Breast epithelium (tissue), 4 donors: ENCODE measurements around the gene ATAD3B. TPM values are rescaled to one million over a fixed set of nuclear protein-coding genes. Genes with fewer than 3 reads are reported as not detected.
"Not testable (repeated sequence)": the region's sequence is repeated elsewhere in the genome, so short reads cannot be mapped to it uniquely, and the experiment has no call there.

ENCODE experiments used
- DNase-seq, 2 donors: peaks; one replicate each; pipeline ENCODE4 v3.0.0-alpha.2; 2019; ENCODE audit warnings: low spot score in 2 of 2
- H3K27ac ChIP-seq, 2 donors: fragments of 200-600 bp; sonication (generic) in 1 of 2; one replicate each; pipeline ENCODE4 v1.5.1; 2016 to 2019; ENCODE audit warnings: mild to moderate bottlenecking in 1 of 2
- H3K27me3 ChIP-seq, 2 donors: fragments of 200-600 bp; sonication (generic) in 1 of 2; one replicate each; pipeline versions ENCODE4 v1.5.1 to v1.6.0; 2017 to 2019; ENCODE audit warnings: control low read depth in 1 of 2, mild to moderate bottlenecking in 1 of 2
- H3K36me3 ChIP-seq: fragments of 200-600 bp; one replicate; pipeline ENCODE4 v1.5.1; 2019
- H3K4me1 ChIP-seq, 2 donors: fragments of 200-600 bp; sonication (generic); one replicate each; pipeline ENCODE4 v1.5.1; 2016 to 2019; ENCODE audit warnings: control low read depth in 1 of 2
- H3K4me3 ChIP-seq, 3 donors: fragments of 200-600 bp; sonication (generic); 1 replicate in 2 of 3; 2 replicates in 1 of 3; pipeline ENCODE4 v1.5.1; 2016 to 2019; ENCODE audit warnings: mild to moderate bottlenecking in 3 of 3, moderate library complexity in 2 of 3
- H3K9me3 ChIP-seq, 2 donors: fragments of 200-600 bp; sonication (generic) in 1 of 2; one replicate each; pipeline ENCODE4 v1.5.1; 2016 to 2019; ENCODE audit warnings: control low read depth in 1 of 2
- CTCF ChIP-seq, 3 donors: fragments of 450-650 bp; IDR thresholded peaks; one replicate each; pipeline ENCODE4 v1.5.1; 2016 to 2017; ENCODE audit warnings: antibody characterized with exemption in 3 of 3, mild to moderate bottlenecking in 3 of 3, moderate library complexity in 3 of 3
- POLR2A ChIP-seq: fragments of 450-650 bp; IDR thresholded peaks from one replicate; pipeline ENCODE4 v1.6.1; 2016; ENCODE audit warnings: antibody characterized with exemption, mild to moderate bottlenecking, moderate library complexity
- POLR2AphosphoS5 ChIP-seq, 3 donors: sonication (generic); formaldehyde crosslinking; IDR thresholded peaks; one replicate each; pipeline ENCODE4 v1.6.1; 2017; ENCODE audit warnings: antibody characterized with exemption in 3 of 3
- intact Hi-C: fragments of 100-400 bp; cut with DNase I; formaldehyde crosslinking; loops from one replicate; pipeline ENCODE4 v1.15.1; 2023; ENCODE audit warnings: low total_unique reads
- total RNA-seq, 3 donors: library from RNA; depleted of rRNA; stranded (reverse); fragments of >200 nt; gene quantifications; one replicate each; pipeline ENCODE4 v1.1.0, GENCODE V29; 2016

Gene ATAD3B
- total RNA-seq, 3 donors from 2014 or later = 9.9 to 22.9 (median 22.4) TPM

DNA sequence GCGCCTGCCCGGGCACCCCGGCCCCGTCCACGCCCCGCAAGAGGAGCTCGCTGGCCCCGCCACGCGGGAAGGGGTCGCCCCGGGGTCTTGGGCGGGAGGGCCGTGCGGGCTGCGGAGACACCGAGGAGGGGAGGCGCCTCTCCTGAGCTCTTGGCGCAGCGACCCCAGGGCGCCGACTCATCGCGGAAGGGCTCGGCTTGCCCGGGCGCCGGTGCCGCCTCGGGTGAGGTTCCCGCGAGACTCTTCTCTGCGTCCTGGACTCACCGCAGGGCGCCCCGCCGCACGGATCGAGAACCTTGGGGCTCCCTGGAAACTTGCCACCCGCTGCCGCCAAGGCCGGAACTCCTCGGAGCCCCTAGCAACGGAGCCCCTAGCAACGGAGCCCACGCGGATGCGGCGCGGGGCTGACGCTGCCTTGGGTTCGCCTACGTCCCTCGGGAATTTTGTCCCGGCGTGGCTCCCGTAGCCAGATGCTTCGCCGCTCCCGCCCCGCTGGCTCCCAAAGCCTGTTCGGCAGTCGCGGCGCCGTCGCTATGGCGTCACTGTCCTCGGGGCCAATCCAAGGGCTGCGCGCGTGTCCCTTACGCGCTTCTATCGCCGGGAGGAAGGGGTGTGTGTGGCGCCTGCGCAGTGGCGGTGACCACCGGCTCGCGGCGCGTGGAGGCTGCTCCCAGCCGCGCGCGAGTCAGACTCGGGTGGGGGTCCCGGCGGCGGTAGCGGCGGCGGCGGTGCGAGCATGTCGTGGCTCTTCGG lies 40.1 kb downstream of the ATAD3B start, which contains the start of gene ATAD3A:
Gene ATAD3A, plus strand, starts transcription at position 630 of the 753 bp plus-strand sequence. Its CDS starts 107 bp downstream, at position 737.
- Histone ChIP-seq H3K27me3 (no peaks in the 10 kb centered on the region), H3K36me3 (no peaks in the 10 kb centered on the region), H3K4me3 (peak within 1 kb of the TSS; percentile 78 to 93 (median 83)), H3K9me3 (no peaks in the 10 kb centered on the region), H3K4me1 (no peaks in the 10 kb centered on the region), H3K27ac (peak within 1 kb of the TSS; percentile 95 to 96)
- intact Hi-C loops = no loop called here
- TF ChIP-seq POLR2AphosphoS5 (IDR thresholded peaks at IDR 0.05) (peak; percentile 92 to 93 (median 93)), POLR2A (no peak)
- peak; percentile 96 to 98 for DNase-seq

- intact Hi-C loops, DNase-seq, H3K4me1 ChIP-seq, H3K36me3 ChIP-seq, H3K9me3 ChIP-seq, H3K27me3 ChIP-seq: not testable (repeated sequence)
- Histone ChIP-seq H3K27ac (peak overlapping the region; percentile 95 to 96), H3K4me3 (peak overlapping the region; percentile 78 to 93 (median 83))
These were observed 40.9 kb downstream of the ATAD3B start for GRCh38 chr1:1512425-1512824.

GRCh38 chr1:1513675-1514074 lies 42.1 kb downstream of the ATAD3B start:
- H3K27ac ChIP-seq, H3K4me1 ChIP-seq, H3K27me3 ChIP-seq, DNase-seq, H3K9me3 ChIP-seq, H3K4me3 ChIP-seq, H3K36me3 ChIP-seq, intact Hi-C loops: not testable (repeated sequence)

- H3K27ac ChIP-seq = not testable (repeated sequence)
These were observed 42.8 kb downstream of the ATAD3B start for GRCh38 chr1:1514376-1514775.

DNA sequence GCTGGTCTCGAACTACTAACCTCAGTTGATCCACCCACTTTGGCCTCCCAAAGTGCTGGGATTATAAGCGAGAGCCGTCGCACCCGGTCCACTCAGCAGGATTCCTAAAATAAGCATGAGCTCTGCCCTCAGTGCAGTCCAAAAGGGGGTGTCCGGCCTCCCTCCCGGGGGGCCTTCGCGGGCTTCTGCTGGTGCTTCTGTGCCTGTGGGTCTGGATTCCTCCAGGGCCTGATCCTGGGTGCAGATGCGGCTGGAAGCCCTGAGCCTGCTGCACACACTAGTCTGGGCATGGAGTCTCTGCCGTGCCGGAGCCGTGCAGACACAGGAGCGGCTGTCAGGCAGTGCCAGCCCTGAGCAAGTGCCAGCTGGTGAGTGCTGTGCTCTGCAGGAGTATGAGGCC lies 45.4 kb downstream of the ATAD3B start:
- DNase-seq = not testable (repeated sequence)

More at GRCh38 chr1:1514376-1514775, 42.8 kb downstream of the ATAD3B start:
- H3K4me1 ChIP-seq, H3K36me3 ChIP-seq, H3K27me3 ChIP-seq, DNase-seq, H3K4me3 ChIP-seq, intact Hi-C loops, H3K9me3 ChIP-seq: not testable (repeated sequence)

GRCh38 chr1:1517973-1518620 lies 46.5 kb downstream of the ATAD3B start:
- intact Hi-C loops = no loop called here
- TF ChIP-seq POLR2AphosphoS5 (IDR thresholded peaks at IDR 0.05) (no peak), CTCF (IDR thresholded peaks at IDR 0.05) (no peak), POLR2A (no peak)
- Histone ChIP-seq H3K9me3 (no peaks in the 10 kb centered on the region), H3K27ac (no peak overlapping the region), H3K27me3 (no peaks in the 10 kb centered on the region), H3K36me3 (no peaks in the 10 kb centered on the region), H3K4me1 (no peaks in the 10 kb centered on the region), H3K4me3 (no peak overlapping the region)
- DNase-seq = no peak

More for the DNA sequence above, 45.4 kb downstream of the ATAD3B start:
- H3K27ac ChIP-seq, intact Hi-C loops, H3K9me3 ChIP-seq, H3K4me1 ChIP-seq, H3K36me3 ChIP-seq, H3K27me3 ChIP-seq, H3K4me3 ChIP-seq: not testable (repeated sequence)

DNA sequence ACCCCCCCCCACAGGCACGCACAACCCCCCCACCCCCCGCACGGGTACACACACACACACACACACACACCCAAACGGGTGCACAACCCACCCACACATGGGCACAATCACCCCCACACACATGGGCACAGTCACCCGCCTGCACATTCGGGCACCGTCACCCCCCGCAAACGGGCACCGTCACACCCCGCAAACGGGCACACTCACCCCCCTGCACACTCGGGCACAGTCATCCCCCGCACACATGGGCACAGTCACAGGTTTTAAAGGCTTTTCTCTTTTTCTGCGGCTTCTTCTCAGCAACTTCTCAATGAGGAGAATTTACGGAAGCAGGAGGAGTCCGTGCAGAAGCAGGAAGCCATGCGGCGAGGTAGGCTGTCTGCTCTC lies 47.0 kb downstream of the ATAD3B start:
- H3K27me3 ChIP-seq, DNase-seq, H3K4me3 ChIP-seq, H3K4me1 ChIP-seq, intact Hi-C loops, H3K27ac ChIP-seq, H3K36me3 ChIP-seq, H3K9me3 ChIP-seq: not testable (repeated sequence)

- H3K9me3 ChIP-seq, H3K36me3 ChIP-seq, DNase-seq, H3K4me1 ChIP-seq, H3K4me3 ChIP-seq, H3K27me3 ChIP-seq, intact Hi-C loops, H3K27ac ChIP-seq: not testable (repeated sequence)
These were observed 48.4 kb downstream of the ATAD3B start for GRCh38 chr1:1519805-1520505.
